ENCODE data around the gene ALLC. TPM values are rescaled to one million over a fixed set of nuclear protein-coding genes. Genes with fewer than 3 reads are reported as not detected.

ALLC gene
- total RNA-seq, 1 donor from 2014 or later: not detected

DNA sequence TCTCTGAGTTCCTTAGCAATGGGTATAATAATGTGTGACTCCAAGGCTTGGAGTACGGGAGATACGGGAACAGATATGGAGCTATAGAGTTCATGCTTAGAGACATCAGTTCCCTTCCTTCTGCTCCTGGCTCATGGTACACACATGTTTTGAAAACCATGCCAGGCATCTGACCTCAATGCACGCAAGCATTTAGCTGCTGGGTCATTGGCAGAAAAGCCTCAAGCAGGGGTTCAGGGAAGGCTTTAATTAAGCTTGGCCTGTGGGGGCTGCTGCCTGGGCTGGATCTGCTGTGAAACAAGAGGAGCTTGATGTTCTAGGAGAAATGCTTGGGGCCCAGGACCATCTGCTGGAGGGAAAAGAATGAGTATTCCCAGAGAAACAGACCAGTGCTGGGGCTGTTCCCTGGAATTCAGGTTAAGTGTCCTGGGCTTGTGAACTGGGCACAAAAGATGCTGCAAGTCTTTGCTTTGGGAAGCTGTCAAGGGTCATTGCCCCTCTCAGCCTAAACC, 3.2 kb downstream of the ALLC start:
- Histone ChIP-seq H3K27me3 (no peaks in the 10 kb centered on the region), H3K4me1 (peaks cover 7% of the 10 kb centered on the region), H3K4me3 (no peak overlapping the region), H3K9me3 (no peaks in the 10 kb centered on the region), H3K27ac (no peak overlapping the region), H3K36me3 (no peaks in the 10 kb centered on the region)
- ATAC-seq: no peak
- intact Hi-C loops (cut with DNase I): no loop called here
- DNase-seq: peak; percentile 21
- TF ChIP-seq, protein P1, sequence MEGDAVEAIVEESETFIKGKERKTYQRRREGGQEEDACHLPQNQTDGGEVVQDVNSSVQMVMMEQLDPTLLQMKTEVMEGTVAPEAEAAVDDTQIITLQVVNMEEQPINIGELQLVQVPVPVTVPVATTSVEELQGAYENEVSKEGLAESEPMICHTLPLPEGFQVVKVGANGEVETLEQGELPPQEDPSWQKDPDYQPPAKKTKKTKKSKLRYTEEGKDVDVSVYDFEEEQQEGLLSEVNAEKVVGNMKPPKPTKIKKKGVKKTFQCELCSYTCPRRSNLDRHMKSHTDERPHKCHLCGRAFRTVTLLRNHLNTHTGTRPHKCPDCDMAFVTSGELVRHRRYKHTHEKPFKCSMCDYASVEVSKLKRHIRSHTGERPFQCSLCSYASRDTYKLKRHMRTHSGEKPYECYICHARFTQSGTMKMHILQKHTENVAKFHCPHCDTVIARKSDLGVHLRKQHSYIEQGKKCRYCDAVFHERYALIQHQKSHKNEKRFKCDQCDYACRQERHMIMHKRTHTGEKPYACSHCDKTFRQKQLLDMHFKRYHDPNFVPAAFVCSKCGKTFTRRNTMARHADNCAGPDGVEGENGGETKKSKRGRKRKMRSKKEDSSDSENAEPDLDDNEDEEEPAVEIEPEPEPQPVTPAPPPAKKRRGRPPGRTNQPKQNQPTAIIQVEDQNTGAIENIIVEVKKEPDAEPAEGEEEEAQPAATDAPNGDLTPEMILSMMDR (IDR thresholded peaks at IDR 0.05): no peak

DNA sequence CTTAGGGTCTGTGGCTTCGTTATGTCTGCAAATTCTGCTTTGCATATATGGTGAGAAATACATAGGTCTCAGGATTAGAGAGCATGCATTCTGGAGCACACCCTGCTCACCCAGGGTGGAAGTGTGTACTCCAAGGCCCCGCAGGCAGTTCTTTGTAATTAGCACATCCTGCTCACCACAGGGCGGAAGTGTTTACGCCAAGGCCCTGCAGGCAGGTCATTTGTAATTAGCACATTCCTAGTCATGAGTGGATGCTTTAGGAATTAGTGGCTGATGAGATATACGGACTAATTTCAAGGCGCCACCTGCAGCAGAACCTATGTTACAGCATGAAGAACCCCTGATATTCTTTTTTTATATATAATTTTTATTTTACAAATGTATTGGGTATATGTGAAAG, 4.2 kb downstream of the ALLC start:
- peak overlapping the region; percentile 47 for H3K27ac ChIP-seq

DNA sequence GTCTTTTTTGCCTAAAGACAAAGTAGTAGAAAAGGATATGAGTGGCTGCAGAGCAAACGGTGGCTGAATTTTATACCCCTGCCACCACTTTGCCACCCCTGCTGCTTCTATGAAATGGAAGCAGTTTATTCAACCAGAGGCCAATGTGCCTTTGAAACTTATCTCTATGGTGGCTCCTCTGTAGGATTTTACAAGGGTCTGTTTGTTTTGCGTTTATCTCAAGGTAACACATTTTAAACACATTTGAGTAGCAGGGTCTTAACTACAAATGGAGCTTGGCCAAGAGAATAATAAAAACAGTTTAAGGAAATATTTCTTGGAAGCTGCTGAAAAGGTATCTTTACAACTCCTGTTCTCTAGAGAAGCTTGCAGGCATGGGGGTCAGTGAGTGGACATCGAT, 6.1 kb downstream of the ALLC start:
- Histone ChIP-seq H3K4me1 (peaks cover 3% of the 10 kb centered on the region), H3K9me3 (no peaks in the 10 kb centered on the region), H3K4me3 (no peak overlapping the region), H3K36me3 (no peaks in the 10 kb centered on the region), H3K27ac (no peak overlapping the region), H3K27me3 (no peaks in the 10 kb centered on the region)
- ATAC-seq: no peak
- intact Hi-C loops (cut with DNase I): no loop called here
- TF ChIP-seq, protein P1 (IDR thresholded peaks at IDR 0.05): no peak
- DNase-seq: no peak

More for the DNA sequence above, 4.2 kb downstream of the ALLC start:
- Histone ChIP-seq H3K4me1 (peaks cover 7% of the 10 kb centered on the region), H3K9me3 (no peaks in the 10 kb centered on the region), H3K36me3 (no peaks in the 10 kb centered on the region), H3K27me3 (no peaks in the 10 kb centered on the region), H3K4me3 (no peak overlapping the region)
- DNase-seq (peak; percentile 21), ATAC-seq (no peak)
- intact Hi-C loops (cut with DNase I): no loop called here
- TF ChIP-seq, protein P1 (IDR thresholded peaks at IDR 0.05): no peak

DNA sequence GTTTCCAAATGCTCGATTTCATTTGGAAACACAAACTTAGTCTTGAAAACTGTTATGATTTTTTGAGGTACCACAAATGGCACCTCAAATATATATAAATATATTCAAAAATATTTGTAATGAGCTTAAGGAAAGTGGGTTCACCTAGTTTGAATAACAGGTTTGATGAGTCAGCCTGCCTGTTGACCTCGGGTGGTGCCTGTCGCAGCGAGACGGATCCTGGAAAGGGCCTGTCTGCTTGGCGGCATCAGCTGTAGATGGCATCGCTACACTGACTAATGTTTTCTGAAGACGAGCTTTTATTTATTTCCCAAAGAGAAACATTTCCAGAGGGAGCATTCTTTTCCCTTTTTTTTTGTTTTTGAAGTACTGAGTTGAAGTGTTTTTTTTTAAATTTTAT, 6.9 kb downstream of the ALLC start:
- no peak for ATAC-seq
- no peak overlapping the region for H3K4me3 ChIP-seq
- no peak overlapping the region for H3K27ac ChIP-seq
- no peaks in the 10 kb centered on the region for H3K4me1 ChIP-seq
- DNase-seq: peak; percentile 23
- no peaks in the 10 kb centered on the region for H3K27me3 ChIP-seq
- intact Hi-C loops (cut with DNase I): no loop called here
- TF ChIP-seq, protein P1 (IDR thresholded peaks at IDR 0.05): no peak
- no peaks in the 10 kb centered on the region for H3K9me3 ChIP-seq
- no peaks in the 10 kb centered on the region for H3K36me3 ChIP-seq

DNA sequence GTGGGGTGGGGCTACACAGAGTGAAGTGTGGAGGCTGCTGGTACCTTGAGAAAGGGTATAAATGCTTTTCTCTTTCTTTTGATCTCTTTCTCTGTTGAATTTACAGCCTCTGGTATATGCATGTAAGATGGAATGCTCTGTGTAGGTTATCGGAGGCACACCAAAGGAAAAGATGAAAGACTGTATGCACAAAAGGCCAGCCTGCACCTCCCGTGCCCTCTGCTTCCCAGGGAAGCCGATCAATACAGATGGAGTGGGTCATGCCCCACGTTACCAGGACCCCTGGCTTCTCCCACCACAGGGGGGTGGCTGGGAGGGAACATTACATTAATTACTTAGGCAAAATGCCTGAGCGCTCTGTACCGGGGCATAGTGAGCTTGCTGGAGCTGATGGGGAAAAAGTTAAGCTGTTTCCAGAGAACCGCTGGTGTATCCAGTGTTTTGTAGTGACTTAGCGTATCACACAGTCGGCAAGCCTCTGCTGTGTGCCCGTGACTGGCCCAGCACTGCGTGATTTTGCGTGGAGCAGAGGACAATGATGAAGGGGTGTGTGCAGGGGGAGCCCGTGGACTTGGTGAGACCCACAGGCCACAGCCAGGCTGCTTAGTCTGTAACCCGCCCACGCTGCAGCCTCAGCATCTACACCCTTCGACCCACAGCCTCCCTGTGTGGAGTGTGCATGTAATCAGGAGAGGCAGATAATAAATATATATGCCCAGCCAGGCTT, 8.0 kb downstream of the ALLC start:
- H3K27ac ChIP-seq: no peak overlapping the region
- H3K4me3 ChIP-seq: no peak overlapping the region
- TF ChIP-seq, protein P1 (IDR thresholded peaks at IDR 0.05): no peak
- H3K4me1 ChIP-seq: no peaks in the 10 kb centered on the region
- DNase-seq: peak; percentile 53
- H3K36me3 ChIP-seq: no peaks in the 10 kb centered on the region
- peak; percentile 8 for ATAC-seq
- intact Hi-C loops (cut with DNase I): no loop called here
- no peaks in the 10 kb centered on the region for H3K27me3 ChIP-seq
- H3K9me3 ChIP-seq: no peaks in the 10 kb centered on the region

Measured in upper lobe of right lung (tissue), 1 donor.